Lung microvascular endothelial cell (primary cell): Measurements from ENCODE around the gene C19orf85. TPM values are rescaled to one million over a fixed set of nuclear protein-coding genes. Genes with fewer than 3 reads are reported as not detected.

ENCODE experiments used
- DNase-seq, 2 donors: peaks; one replicate each; pipeline versions ENCODE4 v3.0.0 to v3.0.0-alpha.2; 2010; ENCODE audit warnings: low read depth in 2 of 2
- total RNA-seq: library from RNA; depleted of rRNA; stranded (reverse); fragments of >200 nt; gene quantifications from 2 replicates; pipeline ENCODE4 v1.2.1, GENCODE V29; 2014

C19orf85 gene
- total RNA-seq, 1 donor from 2014 or later = not detected

- DNase-seq = no peak
Measured at GRCh38 chr19:55489711-55490477, 25.3 kb upstream of the C19orf85 start.

GRCh38 chr19:55488986-55489710 is 24.6 kb upstream of the C19orf85 start:
- no peak for DNase-seq

GRCh38 chr19:55487924-55488687 is 23.6 kb upstream of the C19orf85 start, which contains the start of gene SSC5D:
Gene SSC5D (plus strand): TSS chr19:55488436. CDS start chr19:55488590, 154 bp downstream.
- DNase-seq = no peak

- DNase-seq = peak; percentile 91 to 93
Measured at GRCh38 chr19:55486971-55487923, 22.7 kb upstream of the C19orf85 start.

GRCh38 chr19:55486043-55486970 is 21.8 kb upstream of the C19orf85 start:
- DNase-seq = no peak

- no peak for DNase-seq
Measured at GRCh38 chr19:55485439-55486011, 21.0 kb upstream of the C19orf85 start.

- peak; percentile 50 to 69 for DNase-seq
Measured at GRCh38 chr19:55484593-55485438, 20.3 kb upstream of the C19orf85 start, which contains the start of gene NAT14. Gene NAT14 (plus strand): TSS chr19:55485188. CDS start chr19:55485709, 521 bp downstream.

GRCh38 chr19:55483706-55484592 is 19.4 kb upstream of the C19orf85 start:
- DNase-seq = no peak

GRCh38 chr19:55482967-55483705 is 18.6 kb upstream of the C19orf85 start:
- DNase-seq = no peak

- no peak for DNase-seq
Measured at GRCh38 chr19:55482156-55482961, 17.8 kb upstream of the C19orf85 start.

- no peak for DNase-seq
Measured at GRCh38 chr19:55481794-55482155, 17.2 kb upstream of the C19orf85 start.

- DNase-seq = no peak
Measured at GRCh38 chr19:55481148-55481793, 16.7 kb upstream of the C19orf85 start.

- DNase-seq = no peak
Measured at GRCh38 chr19:55479451-55480230, 15.1 kb upstream of the C19orf85 start.

GRCh38 chr19:55479045-55479444 is 14.5 kb upstream of the C19orf85 start:
- no peak for DNase-seq
